Endothelial cell of umbilical vein (primary cell): ENCODE results near the gene SHC1. TPM values are rescaled to one million over a fixed set of nuclear protein-coding genes. Genes with fewer than 3 reads are reported as not detected.

ENCODE experiments used
- BruUV-seq: library from RNA; stranded (reverse); fragments of 400-500 nt; replicated peaks from 2 replicates; lab custom pipeline; 2021; lab: Mats Ljungman, UMichigan
- CTCF ChIA-PET: fragments of 300-600, 350-600 bp; sonication (Branson Sonifier 250); formaldehyde crosslinking; loops from one replicate; lab custom pipeline; 2021; ENCODE audit warnings: antibody characterized with exemption, inconsistent platforms; lab: Charles Lee
- POLR2A ChIA-PET: fragments of 300-600, 350-600 bp; sonication (Branson Sonifier 250); formaldehyde crosslinking; loops from one replicate; lab custom pipeline; 2021; ENCODE audit warnings: antibody characterized with exemption, inconsistent platforms; lab: Charles Lee
- DNase-seq: peaks from one replicate; pipeline ENCODE4 v3.0.0-alpha.2; 2011; ENCODE audit warnings: low read depth, low spot score
- FAIRE-seq: peaks from 2 replicates; lab custom pipeline; 2011; peaks lifted over from hg19 to GRCh38; lab: Jason Lieb, UNC
- H2AFZ ChIP-seq: 2 replicates; pipeline ENCODE4 v1.6.0; 2012; ENCODE audit warnings: low read depth, low read length, control low read depth, inconsistent platforms
- H3K27ac ChIP-seq: 2 replicates; pipeline ENCODE4 v1.5.1; 2011; ENCODE audit warnings: low read depth, mild to moderate bottlenecking, control low read depth, low read length, moderate library complexity; ENCODE audit not compliant: insufficient read depth
- H3K27me3 ChIP-seq, 2 experiments: 2 replicates each; pipeline versions ENCODE4 v1.6.0 to v1.6.1; 2011; ENCODE audit warnings: low read length in 2 of 2, mixed read lengths in 1 of 2; ENCODE audit not compliant: control insufficient read depth in 2 of 2, insufficient read depth in 2 of 2
- H3K36me3 ChIP-seq, 2 experiments: 2 replicates in 1 of 2; 3 replicates in 1 of 2; pipeline ENCODE4 v1.5.1; 2011; ENCODE audit warnings: low read length in 2 of 2, mild to moderate bottlenecking in 1 of 2, moderate library complexity in 1 of 2; ENCODE audit not compliant: control insufficient read depth in 2 of 2, insufficient read depth in 2 of 2; ENCODE audit errors: extremely low read depth in 1 of 2
- H3K4me1 ChIP-seq: 3 replicates; pipeline ENCODE4 v1.5.1; 2011; ENCODE audit warnings: mild to moderate bottlenecking, low read length; ENCODE audit not compliant: control insufficient read depth, insufficient read depth; ENCODE audit errors: extremely low read depth
- H3K4me2 ChIP-seq: 2 replicates; pipeline ENCODE4 v1.6.1; 2011; ENCODE audit warnings: low read length, control low read depth, mixed read lengths; ENCODE audit not compliant: insufficient read depth
- H3K4me3 ChIP-seq, 3 experiments: fragments of 200-600 bp in 1 of 3; sonication (generic), shearing (Covaris generic) in 1 of 3; replicated peaks in 1 of 3; 2 replicates each; pipeline ENCODE4 v1.5.1; 2011 to 2016; ENCODE audit warnings: control low read depth in 3 of 3, low read length in 3 of 3, mild to moderate bottlenecking in 2 of 3, inconsistent platforms in 1 of 3, low read depth in 1 of 3, moderate library complexity in 1 of 3; ENCODE audit not compliant: insufficient read depth in 1 of 3
- H3K79me2 ChIP-seq: 2 replicates; pipeline ENCODE4 v1.6.0; 2012; ENCODE audit warnings: low read length, inconsistent platforms; ENCODE audit not compliant: control insufficient read depth, insufficient read depth
- H3K9ac ChIP-seq: replicated peaks from 2 replicates; pipeline ENCODE3; 2011; ENCODE audit warnings: low read length, control low read depth; ENCODE audit not compliant: insufficient read depth; ENCODE audit errors: extremely low read depth
- H3K9me1 ChIP-seq: replicated peaks from 3 replicates; pipeline ENCODE4 v1.6.0; 2011; ENCODE audit warnings: mild to moderate bottlenecking, low read length; ENCODE audit not compliant: control insufficient read depth, insufficient read depth; ENCODE audit errors: extremely low read depth
- H3K9me3 ChIP-seq: replicated peaks from 2 replicates; pipeline ENCODE4 v1.5.1; 2012; ENCODE audit warnings: low read length, inconsistent platforms; ENCODE audit not compliant: control insufficient read depth, insufficient read depth
- H4K20me1 ChIP-seq: replicated peaks from 2 replicates; pipeline ENCODE3; 2011; ENCODE audit warnings: mild to moderate bottlenecking, low read length; ENCODE audit not compliant: control insufficient read depth, insufficient read depth; ENCODE audit errors: extremely low read depth
- CTCF ChIP-seq, 2 donors: IDR thresholded peaks; 1 replicate in 1 of 2; 2 replicates in 1 of 2; pipeline ENCODE4 v1.5.1; 2011; ENCODE audit warnings: low read length in 2 of 2, mild to moderate bottlenecking in 2 of 2, moderate library complexity in 2 of 2, control low read depth in 1 of 2, inconsistent platforms in 1 of 2, low read depth in 1 of 2; ENCODE audit not compliant: insufficient read depth in 1 of 2; ENCODE audit errors: extremely low read depth in 1 of 2
- FOS ChIP-seq: IDR thresholded peaks from 2 replicates; pipeline ENCODE4 v1.6.1; 2011; ENCODE audit warnings: mild to moderate bottlenecking, low read length, moderate library complexity, borderline replicate concordance; ENCODE audit not compliant: insufficient read depth
- GATA2 ChIP-seq: IDR thresholded peaks from 2 replicates; pipeline ENCODE4 v1.7.0; 2011; ENCODE audit warnings: low read depth, mild to moderate bottlenecking, moderate library complexity, mixed read lengths, low read length; ENCODE audit not compliant: insufficient read length, insufficient read depth
- MAX ChIP-seq: IDR thresholded peaks from 2 replicates; pipeline ENCODE4 v1.6.1; 2011; ENCODE audit not compliant: insufficient read depth, insufficient read length
- POLR2A ChIP-seq: IDR thresholded peaks from 2 replicates; pipeline ENCODE4 v1.6.1; 2012; ENCODE audit warnings: low read depth, mild to moderate bottlenecking, control low read depth, low read length
- POLR2AphosphoS5 ChIP-seq: IDR thresholded peaks from 2 replicates; pipeline ENCODE4 v1.6.1; 2012; ENCODE audit warnings: low read depth, mild to moderate bottlenecking, control low read depth, low read length, moderate library complexity; ENCODE audit not compliant: insufficient read depth
- dilution Hi-C: fragments of 300-500 bp; cut with MboI; formaldehyde crosslinking; loops from one replicate; pipeline ENCODE4 v1.15.0; 2019; ENCODE audit warnings: low sequenced_read_pairs; ENCODE audit not compliant: extremely low pct_ligation_motif_present
- intact Hi-C: fragments of 100-400 bp; cut with micrococcal nuclease; formaldehyde crosslinking; loops from one replicate; pipeline ENCODE4 v1.10.0; 2022
- polyA plus RNA-seq, 4 experiments: library from polyadenylated mRNA; depleted of rRNA in 3 of 4; stranded (reverse) in 3 of 4; unstranded in 1 of 4; fragments of >200 nt; gene quantifications; 2 replicates each; pipeline versions ENCODE4 v1.2.1 to v1.2.3, GENCODE V29; 2011 to 2012; ENCODE audit warnings: missing spikeins in 1 of 4
- total RNA-seq: library from RNA; stranded (reverse); gene quantifications from 2 replicates; pipeline ENCODE4 v1.2.3, GENCODE V29; 2021

SHC1 gene
- total and polyA plus RNA-seq, 2 donors (not counting 3 experiments of a cell fraction or from before 2014, with no cell fraction given): 316 to 324 TPM

GRCh38 chr1:155012776-155013602 lies 42.4 kb upstream of the SHC1 start:
- H3K9me3 ChIP-seq: no peaks in the 10 kb centered on the region
- no peaks in the 10 kb centered on the region for H4K20me1 ChIP-seq
- TF ChIP-seq FOS (no peak), GATA2 (no peak), POLR2AphosphoS5 (no peak), POLR2A (no peak), MAX (no peak), CTCF (IDR thresholded peaks at IDR 0.05; ENCODE audit: extremely low read depth in 1 of 2, insufficient read depth in 1 of 2, low read depth in 1 of 2, low read length in 2 of 2) (no peak)
- intact Hi-C loops (no loop called here), dilution Hi-C loops (no loop called here)
- H3K4me3 ChIP-seq: no peak overlapping the region
- DNase-seq (no peak), FAIRE-seq (peak; percentile 53)
- BruUV-seq: no TSS peak
- ChIA-PET CTCF (interaction anchor here (0.9 to 6.4 kb wide), 4 partner anchors 11 to 51 kb away, joined by 3 to 87 read pairs (median 3); partner anchors contain the start of genes ADAM15, PYGO2 and ZBTB7B), POLR2A (interaction anchor here (0.7 kb wide), 1 partner anchor 127 kb away, joined by 5 read pairs; the partner anchor contains the start of gene DPM3)
- no peak overlapping the region for H3K27ac ChIP-seq
- H3K4me1 ChIP-seq: peaks cover 8% of the 10 kb centered on the region
- H3K36me3 ChIP-seq: peaks cover 0 to 19% of the 10 kb centered on the region in 2 experiments
- no peaks in the 10 kb centered on the region for H3K9me1 ChIP-seq
- no peak overlapping the region for H3K4me2 ChIP-seq
- H3K27me3 ChIP-seq: no peaks in the 10 kb centered on the region
- H2AFZ ChIP-seq: no peak overlapping the region
- H3K79me2 ChIP-seq: no peaks in the 10 kb centered on the region
- no peak overlapping the region for H3K9ac ChIP-seq
